GM19035 (cell line): ENCODE measurements around the gene CRYBG3.

Experiments
- ATAC-seq: cut with Tn5 transposase; IDR thresholded peaks from one replicate; pipeline ENCODE4 v1.9.1; 2021; ENCODE audit not compliant: unreplicated experiment

Gene CRYBG3

GRCh38 chr3:97835761-97836160 lies 13.9 kb downstream of the CRYBG3 start:
- no peak for ATAC-seq

DNA sequence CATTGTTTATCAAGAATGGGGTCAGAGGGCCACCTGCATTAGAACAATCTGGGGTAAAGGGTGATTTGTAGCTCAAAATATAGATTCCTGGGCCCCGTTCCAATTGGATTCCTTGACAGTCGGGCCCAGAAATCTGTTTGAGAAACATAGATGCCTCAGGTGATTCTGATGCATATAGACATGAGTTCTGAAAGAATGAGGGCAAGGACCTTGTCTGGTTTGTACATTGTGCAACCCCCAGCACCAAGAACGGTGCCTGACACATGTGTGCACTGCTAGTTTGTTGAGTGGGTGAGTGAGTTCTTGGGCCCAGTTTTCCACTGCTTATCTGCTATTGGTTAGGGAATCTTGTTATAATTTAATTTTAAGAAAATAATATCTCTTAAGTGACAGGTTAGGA lies 16.6 kb downstream of the CRYBG3 start:
- no peak for ATAC-seq

- ATAC-seq = no peak
These were observed 18.1 kb downstream of the CRYBG3 start for GRCh38 chr3:97839944-97840343.

DNA sequence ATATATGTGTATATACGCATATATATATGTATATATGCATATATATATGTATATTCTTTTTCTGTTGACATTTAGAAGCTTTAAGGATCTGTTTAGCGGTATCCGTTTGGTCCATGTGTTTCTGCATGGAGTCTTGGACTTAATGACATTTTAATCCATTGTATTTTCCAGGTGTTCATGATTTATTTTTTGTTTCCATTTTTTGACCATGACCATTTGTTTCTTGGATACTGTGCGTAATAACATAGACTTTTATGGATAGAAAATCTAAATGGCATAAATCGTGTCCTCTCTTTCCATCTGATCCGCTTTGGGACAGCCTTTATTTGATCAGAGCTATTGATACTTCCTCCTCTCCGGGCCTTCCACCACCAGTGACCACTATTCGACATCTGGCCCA lies 19.5 kb downstream of the CRYBG3 start:
- no peak for ATAC-seq

DNA sequence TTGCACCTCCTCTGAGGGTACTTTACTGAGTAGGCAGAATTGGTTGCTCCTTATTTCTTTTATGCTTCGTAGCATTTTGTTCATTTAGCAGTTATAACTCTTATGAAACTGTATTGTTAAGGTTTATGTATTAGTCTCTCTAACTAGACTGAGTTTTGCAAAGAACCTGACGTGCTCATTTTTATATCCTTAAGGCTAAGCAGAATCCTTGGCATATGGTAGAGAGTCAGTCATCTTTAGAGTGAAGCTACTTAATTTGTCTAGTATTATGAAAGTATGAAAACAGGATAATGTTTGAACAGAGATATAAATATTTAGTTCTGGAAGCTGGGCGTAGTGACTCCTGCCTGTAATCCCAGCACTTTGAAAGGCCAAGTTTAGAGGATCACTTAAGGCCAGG lies 20.1 kb downstream of the CRYBG3 start:
- no peak for ATAC-seq

DNA sequence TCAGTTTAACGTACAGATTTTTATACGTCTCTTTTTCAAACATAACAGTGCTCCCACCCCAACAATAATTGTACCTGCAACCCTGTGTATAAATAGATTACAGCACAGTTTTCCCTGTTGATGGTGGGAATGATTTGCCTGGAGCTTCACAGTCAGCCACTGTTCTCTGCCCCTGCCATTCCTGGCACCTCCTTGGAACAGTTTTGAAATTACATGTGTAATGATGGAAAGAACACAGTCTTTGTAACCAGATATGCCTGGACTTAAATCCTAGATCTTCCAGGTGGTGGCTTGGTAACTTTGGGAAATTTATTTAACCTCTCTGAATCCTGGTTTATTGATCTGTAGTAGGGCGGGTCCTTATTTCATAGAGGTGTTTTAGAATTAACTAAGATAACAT lies 27.0 kb downstream of the CRYBG3 start:
- no peak for ATAC-seq

DNA sequence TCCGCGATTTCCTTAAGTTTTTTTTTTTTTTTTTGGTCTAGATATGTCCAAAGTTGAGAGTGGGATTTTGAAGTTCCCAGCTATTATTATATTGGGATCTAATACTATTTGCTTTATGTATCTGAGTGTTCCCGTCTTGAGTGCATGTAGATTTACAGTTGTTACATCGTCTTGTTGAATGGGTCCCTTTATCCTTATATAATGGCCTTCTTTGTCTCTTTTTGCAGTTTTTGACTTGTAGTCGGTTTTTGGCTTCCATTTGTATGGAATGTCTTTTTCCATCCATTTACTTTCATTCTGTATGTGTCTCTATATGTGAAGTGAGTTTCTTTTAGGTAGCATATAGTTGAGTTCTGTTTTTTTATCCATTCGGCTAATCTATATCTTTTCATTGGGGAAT lies 35.6 kb downstream of the CRYBG3 start:
- no peak for ATAC-seq

- ATAC-seq = no peak
These were observed 38.6 kb downstream of the CRYBG3 start for GRCh38 chr3:97860364-97860763.

GRCh38 chr3:97862582-97862981 lies 40.8 kb downstream of the CRYBG3 start:
- no peak for ATAC-seq

GRCh38 chr3:97863031-97863430 lies 41.2 kb downstream of the CRYBG3 start:
- no peak for ATAC-seq

DNA sequence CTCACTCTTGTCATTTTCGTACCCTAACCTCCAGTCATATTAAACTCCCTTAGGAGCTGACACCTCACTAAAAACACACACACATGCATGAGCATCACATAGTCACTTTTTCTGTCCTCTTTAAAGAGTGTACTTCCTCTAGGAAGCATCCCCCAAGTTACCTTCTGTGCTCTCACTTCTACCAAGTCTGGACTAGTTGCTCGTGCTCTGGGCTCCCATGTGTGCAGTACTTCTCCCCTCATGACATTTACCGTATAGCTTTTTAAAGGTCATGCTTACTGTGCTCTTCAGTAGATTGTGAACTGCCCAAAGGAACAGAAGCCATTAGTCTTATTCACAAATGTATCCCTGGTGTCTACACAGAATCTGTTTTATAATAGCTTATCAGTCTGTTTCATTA lies 42.0 kb downstream of the CRYBG3 start:
- no peak for ATAC-seq

- ATAC-seq = no peak
These were observed 49.4 kb downstream of the CRYBG3 start for GRCh38 chr3:97871186-97871585.

DNA sequence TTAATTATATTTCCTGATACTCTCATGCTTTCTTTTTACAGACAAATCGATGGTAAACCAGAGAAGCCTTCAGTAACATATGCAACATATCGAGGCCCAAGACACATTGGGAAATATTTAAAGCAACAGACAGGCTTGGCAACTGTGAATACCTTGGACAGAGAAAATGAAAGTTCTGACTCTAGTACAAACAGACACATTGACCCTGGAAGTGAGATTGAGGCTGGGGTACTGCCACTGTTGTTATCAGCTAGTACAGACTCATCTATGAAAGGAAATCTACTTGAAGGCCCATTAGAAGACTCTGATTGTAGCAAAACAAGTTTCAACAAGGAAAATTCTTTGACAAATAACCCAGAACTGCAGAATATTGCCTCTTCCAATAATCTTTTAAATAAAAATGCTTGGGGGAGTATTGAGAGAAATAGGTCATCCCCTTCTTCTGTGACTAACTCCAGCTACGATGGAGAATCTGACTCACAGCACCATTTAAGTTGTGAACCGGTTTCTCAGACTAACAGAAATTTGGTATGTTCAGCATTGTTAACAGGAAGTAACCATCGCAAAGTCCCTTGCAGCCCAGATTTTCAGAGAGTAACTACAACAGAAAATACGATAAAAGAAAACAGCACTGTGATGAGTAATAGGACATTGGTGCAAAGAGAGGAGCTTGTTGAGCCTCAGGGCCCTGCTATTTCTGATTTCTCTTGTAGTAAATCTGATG lies 50.2 kb downstream of the CRYBG3 start:
- no peak for ATAC-seq

GRCh38 chr3:97872525-97873042 lies 50.8 kb downstream of the CRYBG3 start:
- ATAC-seq = no peak

DNA sequence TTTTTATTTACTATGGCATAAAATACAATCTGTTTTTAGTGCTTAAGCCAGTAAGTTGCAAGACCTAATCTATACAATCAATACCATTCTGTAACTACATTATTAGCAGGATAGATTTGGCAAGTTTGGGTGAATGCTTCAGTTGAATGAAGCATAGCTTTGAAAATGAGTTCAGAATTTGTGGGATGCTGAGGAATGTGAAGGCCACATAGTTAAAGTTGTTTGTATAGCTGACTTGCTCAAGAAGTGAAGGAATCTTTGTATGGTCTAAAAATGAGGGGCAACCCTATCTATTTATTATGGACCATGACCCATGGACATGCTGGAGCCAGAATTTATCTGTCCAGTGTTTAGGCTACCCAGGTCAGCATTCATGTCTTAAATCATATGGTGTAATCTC lies 58.5 kb downstream of the CRYBG3 start:
- ATAC-seq = no peak

DNA sequence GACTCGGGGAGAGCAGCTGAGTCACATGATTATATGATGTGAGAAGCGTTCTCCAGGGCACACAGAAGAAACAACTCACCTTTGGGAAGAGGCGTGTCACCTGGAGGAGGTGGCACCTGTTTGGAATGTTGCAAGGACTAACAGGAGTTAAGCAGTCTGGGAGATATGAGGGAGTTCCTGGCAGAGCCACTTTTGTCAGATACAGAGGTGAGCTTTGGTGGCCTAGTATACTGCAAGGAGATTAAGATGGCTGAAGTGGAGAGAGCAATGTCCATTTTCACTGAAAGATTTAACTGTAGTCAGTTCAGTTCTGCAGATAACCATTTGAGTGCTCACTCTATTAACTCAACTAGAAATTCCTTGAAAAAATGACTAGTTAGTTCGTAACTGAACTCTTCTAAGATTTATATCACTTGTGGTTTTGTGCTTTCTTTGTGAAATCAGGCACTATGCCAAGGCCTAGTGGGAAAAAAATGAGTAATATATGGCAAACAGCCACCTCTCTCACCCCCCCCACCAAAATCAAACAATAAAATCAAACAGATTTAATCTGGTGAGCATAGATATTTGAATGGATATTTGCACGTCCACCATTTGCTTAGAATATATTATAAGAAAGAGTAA lies 61.3 kb downstream of the CRYBG3 start:
- no peak for ATAC-seq

- no peak for ATAC-seq
These were observed 61.9 kb downstream of the CRYBG3 start for GRCh38 chr3:97883736-97884135.

DNA sequence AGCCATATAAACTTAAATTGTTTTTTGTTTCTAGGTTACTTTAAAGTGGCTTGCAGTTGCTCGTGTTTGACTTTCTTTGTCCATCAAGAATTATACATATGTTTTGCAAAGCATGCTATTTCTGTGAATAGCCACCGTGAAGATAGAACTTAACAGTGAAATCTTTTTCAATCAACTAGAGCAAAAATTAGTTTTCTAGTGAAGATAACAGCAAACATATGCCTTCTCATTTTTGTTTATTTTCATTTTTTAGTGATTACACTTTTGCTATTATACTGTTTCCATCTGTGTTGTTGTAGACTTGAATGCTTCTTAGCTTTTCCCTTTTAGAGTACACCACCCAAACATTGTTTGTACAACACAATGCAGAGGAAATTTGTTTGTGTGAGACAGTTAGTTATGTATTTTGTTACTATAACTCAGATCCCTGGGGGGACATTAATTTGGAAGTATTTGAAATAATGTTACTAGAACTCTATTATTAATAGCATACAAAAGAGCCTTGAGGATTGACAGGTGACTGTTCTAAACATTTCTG lies 62.8 kb downstream of the CRYBG3 start:
- no peak for ATAC-seq

- ATAC-seq = no peak
These were observed 64.4 kb downstream of the CRYBG3 start for GRCh38 chr3:97885931-97886824.

DNA sequence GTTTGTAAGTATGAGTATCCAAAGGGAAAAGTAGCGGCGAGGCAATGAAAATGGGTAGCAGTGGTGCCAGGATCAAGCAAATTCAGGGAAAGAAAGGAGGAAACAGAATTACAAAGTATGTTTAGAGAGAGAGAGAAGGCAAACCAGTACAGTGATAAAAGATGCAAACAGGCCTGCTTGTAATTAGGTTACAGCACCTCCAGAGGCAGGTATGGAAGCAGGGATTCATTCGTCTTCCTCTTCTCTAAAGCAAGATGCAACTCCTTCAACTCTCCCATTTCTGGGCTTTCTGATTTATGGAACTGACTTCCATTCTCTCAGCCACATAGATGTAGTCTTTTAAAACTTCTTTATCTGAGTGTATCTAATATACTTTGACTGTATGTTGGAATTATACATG lies 68.0 kb downstream of the CRYBG3 start:
- ATAC-seq = no peak

DNA sequence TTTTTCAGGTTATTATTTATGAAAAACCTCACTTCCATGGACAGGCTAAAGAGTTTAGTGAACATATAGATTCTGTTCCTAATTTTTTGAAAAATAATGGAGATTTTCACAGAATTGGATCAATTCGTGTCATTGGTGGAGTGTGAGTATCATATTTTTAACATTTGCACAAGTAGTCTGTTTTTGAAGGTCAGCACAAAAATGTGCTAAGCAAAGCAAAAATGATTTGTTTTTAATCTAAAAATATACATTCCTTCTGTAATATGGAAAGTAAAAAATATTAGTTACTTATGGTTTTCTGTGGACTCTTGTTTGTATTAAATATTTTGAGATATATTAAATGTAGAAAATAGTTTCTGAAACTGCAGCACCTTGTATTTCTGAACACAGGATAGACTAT lies 71.0 kb downstream of the CRYBG3 start:
- no peak for ATAC-seq
